NCI-H2107 treated with DMSO at 0.1 percent for 48 hours (cell line): ENCODE measurements around the gene LHX2.

Source experiments
- DNase-seq: peaks from one replicate; lab custom pipeline; 2025; ENCODE audit not compliant: unreplicated experiment; lab: John Stamatoyannopoulos, UW

The LHX2 gene

DNA sequence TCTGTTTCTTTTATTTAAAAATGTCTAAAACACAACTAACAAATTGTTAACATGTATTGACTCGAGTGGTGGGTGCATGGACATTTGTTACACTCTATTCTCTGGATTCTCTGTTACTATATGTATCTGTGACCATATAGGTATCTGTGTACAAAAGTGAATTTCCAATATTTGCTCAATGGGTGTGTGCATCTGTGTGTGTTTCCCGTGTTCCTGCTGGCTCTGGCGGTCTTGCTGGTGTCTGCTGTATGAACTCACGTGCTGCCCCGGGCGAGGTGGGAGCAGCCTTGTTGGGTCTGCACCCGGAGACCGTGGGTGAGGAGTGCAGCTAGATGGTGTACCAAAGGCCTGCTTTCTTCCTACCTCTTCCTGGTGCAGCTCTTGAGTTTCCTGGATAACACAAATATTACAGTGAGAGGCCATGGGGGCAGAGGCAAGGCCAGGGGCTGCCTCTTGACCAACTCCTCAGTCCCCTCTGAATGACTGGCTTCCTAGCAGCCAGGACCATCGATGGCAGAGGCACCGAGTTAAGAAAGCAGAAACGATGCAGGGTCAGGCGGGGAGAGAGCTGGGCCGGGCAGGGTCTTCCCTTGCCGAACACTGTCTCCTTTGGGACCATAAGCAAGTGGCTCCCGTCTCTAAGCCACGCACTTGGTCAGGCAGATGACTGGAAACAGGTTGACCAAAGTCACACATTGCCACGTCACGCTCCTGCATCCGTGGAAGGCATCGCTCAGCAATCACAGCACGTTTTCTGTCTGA, 49.5 kb downstream of the LHX2 start:
- DNase-seq = no peak

DNA sequence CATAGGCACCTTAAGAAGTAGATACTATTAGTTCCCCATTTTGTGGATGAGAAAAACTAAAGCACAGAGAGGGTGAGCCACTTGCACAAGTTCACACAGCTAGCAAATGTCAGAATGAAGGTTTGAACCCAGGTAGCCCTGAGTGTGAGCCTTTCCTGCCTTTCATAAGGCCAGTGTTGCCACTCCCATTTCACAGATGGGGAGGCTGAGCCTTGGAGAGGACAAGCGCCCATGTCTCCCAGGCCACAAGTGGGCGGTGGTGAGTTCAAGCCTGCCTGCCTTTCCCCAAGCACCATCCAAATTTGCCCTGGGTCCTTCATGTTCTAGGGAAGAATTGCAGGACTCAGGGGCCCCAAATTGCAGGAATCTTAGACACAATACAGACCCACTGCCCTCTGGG, 50.6 kb downstream of the LHX2 start:
- DNase-seq = no peak

DNA sequence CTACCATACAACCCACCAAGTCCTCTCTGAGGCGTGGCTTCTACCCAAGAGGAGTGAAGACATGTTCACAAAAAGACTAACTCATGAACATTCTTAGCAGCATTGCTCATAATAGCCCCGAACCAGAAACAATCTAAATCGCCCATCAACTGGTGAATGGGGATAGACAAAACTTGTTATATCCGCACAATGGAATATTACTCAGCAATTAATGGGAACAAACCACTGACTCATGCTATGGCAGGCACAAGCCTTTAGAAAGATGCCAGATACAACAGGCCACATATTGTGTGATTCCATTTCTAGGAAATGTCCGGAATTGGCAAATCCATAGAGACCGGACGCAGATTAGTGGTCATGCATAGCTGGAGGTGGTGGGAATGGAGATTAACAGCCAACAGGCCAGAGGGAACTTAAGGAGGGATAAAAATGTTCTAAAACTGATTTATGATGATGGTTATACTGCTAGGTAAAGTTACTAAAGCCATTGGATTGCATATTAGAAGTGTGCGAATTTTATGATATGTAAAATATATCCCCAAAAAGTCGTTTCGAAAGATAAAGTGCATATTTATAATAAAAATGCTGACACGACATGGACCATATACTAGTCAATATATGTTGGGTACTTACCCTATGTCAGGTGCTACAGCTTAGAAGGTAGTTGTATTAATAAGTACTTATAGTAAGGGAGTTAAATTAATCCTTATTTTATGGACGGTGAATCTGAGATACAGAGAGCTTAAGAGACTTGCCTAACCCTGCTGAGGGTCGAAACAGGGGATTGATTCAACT, 55.4 kb downstream of the LHX2 start:
- DNase-seq = no peak

DNA sequence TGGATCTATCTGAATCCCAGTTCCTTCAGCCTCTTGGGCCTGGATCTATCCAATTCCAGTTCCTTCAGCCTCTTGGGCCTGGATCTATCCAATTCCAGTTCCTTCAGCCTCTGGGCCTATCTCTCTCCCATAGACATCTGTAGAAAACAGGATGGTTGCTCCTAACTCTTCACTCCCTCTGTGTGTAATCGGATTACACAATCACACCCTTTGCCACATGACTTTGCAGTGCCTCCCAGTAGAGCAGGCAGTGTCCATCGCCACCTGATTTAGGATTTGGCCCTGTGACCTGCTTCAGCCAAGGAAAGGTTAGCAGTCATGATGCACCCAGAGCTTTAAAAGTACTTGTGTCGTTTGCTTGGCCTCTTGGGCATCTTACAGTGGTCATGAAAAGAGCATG, 56.7 kb downstream of the LHX2 start:
- DNase-seq = no peak

DNA sequence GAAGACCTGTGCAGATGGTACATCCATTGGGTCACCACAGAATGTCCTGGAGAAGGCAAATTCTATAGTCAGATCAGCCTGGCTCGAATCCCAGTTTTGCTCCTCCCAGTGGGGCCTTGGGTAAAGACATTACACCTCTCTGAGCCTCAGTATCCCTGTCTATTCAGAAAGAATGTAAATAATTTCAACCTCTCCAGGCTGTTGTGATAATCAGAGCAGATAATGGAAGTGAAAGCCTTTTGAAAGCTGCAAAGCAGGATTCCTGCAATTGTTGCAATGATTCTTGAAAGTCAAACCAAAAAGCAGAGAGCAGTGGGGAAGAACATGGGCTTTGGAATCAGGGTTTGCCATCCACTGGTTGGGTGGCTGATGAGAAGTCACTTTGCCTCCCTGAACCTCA, 63.2 kb downstream of the LHX2 start:
- no peak for DNase-seq

DNA sequence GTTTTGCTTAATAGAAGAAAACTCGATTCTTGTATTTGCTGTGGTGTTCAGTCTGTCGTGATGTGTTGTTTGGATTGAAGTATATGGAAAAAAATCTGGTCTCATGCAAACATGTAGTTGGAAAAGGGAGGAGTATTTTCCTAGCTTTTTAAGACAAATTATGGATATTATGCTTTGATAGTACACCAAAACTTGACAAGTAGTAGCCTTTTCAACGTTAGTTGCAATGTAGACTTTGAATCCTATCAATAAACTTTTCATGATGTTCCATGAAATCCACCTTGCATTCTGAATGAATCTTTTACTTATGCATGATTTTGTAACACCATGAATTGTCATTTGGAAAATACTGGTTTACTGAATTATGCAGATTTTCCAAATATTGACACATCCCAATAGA, 64.2 kb downstream of the LHX2 start:
- no peak for DNase-seq

DNA sequence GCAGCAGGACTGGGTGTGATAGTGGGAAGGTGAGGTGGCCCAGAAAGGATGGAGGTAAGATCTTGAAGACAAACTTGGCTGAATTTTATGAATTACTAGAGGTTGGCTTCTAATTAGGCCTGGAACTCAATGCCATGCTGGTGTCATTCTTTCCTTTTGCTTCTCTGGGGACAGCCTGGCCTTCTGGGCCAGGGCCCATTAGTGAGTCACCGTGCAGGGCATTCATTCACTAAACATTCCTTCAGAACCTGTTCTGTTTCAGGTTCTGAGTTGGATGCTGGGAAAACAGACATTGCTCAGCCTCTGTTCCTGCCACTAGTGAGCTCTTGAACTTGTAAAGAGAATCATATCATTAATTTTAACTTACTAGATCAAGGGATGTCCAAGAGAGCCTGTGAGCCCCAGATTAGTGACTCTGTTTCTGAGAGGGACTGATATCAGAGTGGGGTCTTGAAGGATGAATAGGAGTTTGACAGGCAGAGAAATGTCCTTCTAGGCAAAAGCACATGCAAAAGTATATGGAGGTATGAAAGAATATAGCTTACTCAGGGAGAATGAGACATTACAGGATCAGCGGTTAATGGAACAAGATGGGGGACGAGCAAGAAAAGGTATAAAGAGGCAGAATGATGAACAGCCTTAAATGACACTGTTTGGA, 66.5 kb downstream of the LHX2 start:
- no peak for DNase-seq

DNA sequence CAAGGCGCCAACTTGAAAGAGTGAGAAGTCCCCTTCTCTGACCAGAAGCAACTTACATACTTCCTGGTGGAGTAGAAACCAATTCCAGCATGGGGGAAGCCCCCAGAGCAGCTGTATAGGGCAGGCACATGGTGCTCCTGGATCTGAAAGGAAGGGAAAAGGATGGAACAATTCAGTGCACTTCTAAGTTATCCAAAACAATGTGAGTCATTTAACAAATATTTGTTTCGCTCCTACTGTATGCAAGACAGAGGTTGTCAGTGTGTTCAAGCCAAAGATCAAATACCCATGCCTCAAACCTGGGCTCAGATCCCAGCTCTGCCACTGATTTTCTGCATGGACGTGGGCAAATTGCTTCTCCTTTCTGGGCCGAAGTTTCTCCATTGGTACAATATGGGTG, 67.1 kb downstream of the LHX2 start:
- DNase-seq = no peak

DNA sequence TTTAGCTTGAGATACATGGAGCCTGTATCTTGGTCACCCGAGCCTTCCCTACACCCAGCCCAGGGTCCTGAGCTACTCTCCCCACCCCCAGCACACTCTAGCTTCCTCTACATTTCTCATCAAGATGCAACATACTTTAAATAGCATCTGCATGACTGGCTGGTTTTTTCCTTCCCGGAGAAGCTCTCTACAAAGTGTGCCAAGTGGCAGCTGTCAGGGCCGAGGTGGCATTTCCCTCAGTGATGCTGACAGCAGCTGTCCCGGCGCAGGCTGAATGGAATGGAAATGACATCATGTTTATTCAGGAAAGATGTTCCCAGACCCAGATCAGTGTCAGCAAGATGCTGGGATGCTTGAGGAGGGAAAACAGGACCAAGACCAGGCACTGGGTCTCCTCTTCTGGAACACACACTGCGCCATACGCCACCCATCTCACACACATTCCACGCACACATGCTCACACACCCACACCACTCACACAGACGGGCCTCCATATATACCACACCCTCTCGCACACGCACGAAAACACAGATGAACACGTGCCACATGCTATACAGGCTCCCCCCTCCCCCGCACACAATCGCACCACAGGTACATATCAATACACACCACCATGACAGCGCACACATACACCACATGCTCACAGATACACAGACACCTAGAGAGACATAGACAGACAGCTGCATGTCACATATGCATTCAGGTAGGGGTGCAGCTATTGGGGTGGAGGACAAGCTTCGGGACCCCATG, 67.8 kb downstream of the LHX2 start:
- no peak for DNase-seq

DNA sequence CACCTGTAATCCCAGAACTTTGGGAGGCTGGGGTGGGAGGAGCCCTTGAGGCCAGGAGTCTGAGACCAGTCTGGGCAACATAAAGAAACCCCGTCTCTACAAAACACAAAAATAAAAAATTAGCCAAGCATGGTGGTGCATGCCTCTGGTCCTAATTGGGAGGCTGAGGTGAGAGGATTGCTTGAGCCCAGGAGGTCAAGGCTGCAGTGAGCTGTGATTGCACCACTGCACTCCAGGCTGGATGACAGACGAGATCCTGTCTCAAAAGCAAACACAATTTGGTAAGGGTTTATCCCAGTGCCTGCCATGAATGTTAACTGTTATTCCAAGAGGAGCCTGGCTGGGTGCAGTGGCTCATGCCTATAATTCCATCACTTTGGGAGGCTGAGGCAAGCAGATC, 71.1 kb downstream of the LHX2 start:
- no peak for DNase-seq
